ENCODE data around the gene LGALS3BP.
"Not testable (repeated sequence)": the region's sequence is repeated elsewhere in the genome, so short reads cannot be mapped to it uniquely, and the experiment has no call there.

The LGALS3BP gene

GRCh38 chr17:79022507-79022991, 42.8 kb upstream of the LGALS3BP start:
- Histone ChIP-seq H3K4me1 (ENCODE audit: control insufficient read depth, insufficient read depth, low read length) (peaks cover 71% of the 10 kb centered on the region), H3K4me3 (ENCODE audit: low read length) (peak overlapping the region; percentile 90), H3K9ac (ENCODE audit: low read length) (peak overlapping the region; percentile 86), H3K9me3 (ENCODE audit: control insufficient read depth, low read length) (no peaks in the 10 kb centered on the region), H3K36me3 (ENCODE audit: control insufficient read depth, insufficient read depth, low read length, severe bottlenecking) (no peaks in the 10 kb centered on the region), H3K27me3 (replicated peaks; ENCODE audit: control insufficient read depth, insufficient read depth, low read length) (no peaks in the 10 kb centered on the region)
- DNase-seq (ENCODE audit: low read depth) = no peak

DNA sequence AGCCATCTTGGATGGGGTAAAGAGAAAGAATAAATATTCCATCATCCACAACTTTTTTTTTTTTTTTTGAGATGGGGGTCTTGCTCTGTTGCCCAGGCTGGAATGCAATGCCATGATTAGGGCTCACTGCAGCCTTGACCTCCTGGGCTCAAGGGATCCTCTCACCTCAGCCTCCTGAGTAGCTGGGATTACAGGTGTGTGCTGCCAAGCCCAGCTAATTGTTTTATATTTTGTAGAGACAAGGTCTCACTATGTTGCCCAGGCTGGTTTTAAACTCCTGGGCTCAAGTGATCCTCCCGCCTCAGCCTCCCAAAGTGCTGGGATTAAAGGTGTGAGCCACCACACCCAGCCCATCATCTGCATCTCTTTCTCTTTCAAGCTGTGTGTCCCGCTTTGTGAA, 42.2 kb upstream of the LGALS3BP start:
- not testable (repeated sequence) for H3K27me3 ChIP-seq (replicated peaks; ENCODE audit: control insufficient read depth, insufficient read depth, low read length); DNase-seq (ENCODE audit: low read depth)
- H3K4me1 ChIP-seq (ENCODE audit: control insufficient read depth, insufficient read depth, low read length) = peaks cover 65% of the 10 kb centered on the region

DNA sequence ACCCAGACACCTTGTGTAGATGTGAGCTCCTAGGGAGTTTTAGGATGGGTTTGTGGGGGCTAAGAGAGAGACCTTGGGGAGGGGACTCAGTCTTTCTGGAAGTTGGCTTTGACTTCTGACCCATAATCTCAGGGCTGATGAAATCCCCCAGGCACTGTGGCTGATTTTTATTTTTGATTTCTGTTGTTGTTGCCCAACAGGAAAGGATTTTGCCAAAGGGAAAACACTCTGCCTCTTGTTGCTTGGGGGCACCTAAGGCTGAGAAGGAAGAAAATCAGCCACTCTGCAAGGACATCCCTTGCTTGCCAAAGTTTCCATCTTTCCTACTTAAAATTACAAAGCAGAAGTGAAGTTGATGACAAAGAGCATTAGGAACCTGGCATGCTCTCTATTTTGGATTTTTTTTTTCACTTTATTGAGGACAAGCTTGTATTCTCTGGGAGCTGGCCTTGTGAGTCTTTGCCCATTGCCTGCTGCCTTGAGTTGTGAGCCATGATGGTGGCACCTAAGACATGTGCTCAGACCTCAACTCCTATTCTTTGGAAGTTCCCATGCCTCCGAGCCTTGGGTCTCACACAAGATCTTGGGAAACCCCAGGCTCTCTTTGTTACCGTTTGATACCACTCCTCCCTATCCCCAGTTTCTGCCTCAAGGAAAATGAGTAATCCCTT, 41.0 kb upstream of the LGALS3BP start:
- Histone ChIP-seq H3K9ac (ENCODE audit: low read length) (peak overlapping the region; percentile 73), H3K9me3 (ENCODE audit: control insufficient read depth, low read length) (no peaks in the 10 kb centered on the region), H3K36me3 (ENCODE audit: control insufficient read depth, insufficient read depth, low read length, severe bottlenecking) (no peaks in the 10 kb centered on the region), H3K4me3 (ENCODE audit: low read length) (peak overlapping the region; percentile 51), H3K4me1 (ENCODE audit: control insufficient read depth, insufficient read depth, low read length) (peaks cover 55% of the 10 kb centered on the region), H3K27me3 (replicated peaks; ENCODE audit: control insufficient read depth, insufficient read depth, low read length) (no peaks in the 10 kb centered on the region)
- DNase-seq (ENCODE audit: low read depth) = peak; percentile 49

More for the DNA sequence above, 42.2 kb upstream of the LGALS3BP start:
- H3K9ac ChIP-seq (ENCODE audit: low read length) = peak overlapping the region; percentile 27
- not testable (repeated sequence) for H3K9me3 ChIP-seq (ENCODE audit: control insufficient read depth, low read length); H3K36me3 ChIP-seq (ENCODE audit: control insufficient read depth, insufficient read depth, low read length, severe bottlenecking); H3K4me3 ChIP-seq (ENCODE audit: low read length)

- Histone ChIP-seq H3K9ac (ENCODE audit: low read length) (peak overlapping the region; percentile 73), H3K36me3 (ENCODE audit: control insufficient read depth, insufficient read depth, low read length, severe bottlenecking) (no peaks in the 10 kb centered on the region), H3K27me3 (replicated peaks; ENCODE audit: control insufficient read depth, insufficient read depth, low read length) (no peaks in the 10 kb centered on the region), H3K4me1 (ENCODE audit: control insufficient read depth, insufficient read depth, low read length) (peaks cover 47% of the 10 kb centered on the region), H3K9me3 (ENCODE audit: control insufficient read depth, low read length) (no peaks in the 10 kb centered on the region), H3K4me3 (ENCODE audit: low read length) (peak overlapping the region; percentile 51)
- peak; percentile 85 for DNase-seq (ENCODE audit: low read depth)
Observed at GRCh38 chr17:79019632-79020584, 40.2 kb upstream of the LGALS3BP start.

DNA sequence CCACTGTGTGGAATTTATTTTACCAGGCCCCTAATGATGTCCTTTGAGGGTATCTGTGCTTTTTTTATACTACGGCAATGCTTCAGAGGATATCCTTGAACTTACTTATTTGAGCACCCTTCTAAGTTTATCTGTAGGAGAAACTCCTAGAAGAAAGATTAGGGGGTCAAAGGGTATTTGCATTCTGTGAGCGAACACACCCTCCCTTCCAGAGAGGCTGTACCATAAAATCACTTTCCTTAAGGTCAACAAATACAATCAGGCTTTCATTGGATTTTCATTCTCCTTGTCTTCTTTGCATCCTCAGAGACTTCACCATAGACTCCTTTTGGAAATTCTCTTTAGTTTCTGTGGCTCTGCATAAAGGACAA, 39.5 kb upstream of the LGALS3BP start:
- Histone ChIP-seq H3K4me3 (ENCODE audit: low read length) (no peak overlapping the region), H3K9me3 (ENCODE audit: control insufficient read depth, low read length) (no peaks in the 10 kb centered on the region), H3K27me3 (replicated peaks; ENCODE audit: control insufficient read depth, insufficient read depth, low read length) (no peaks in the 10 kb centered on the region), H3K9ac (ENCODE audit: low read length) (peak overlapping the region; percentile 73), H3K4me1 (ENCODE audit: control insufficient read depth, insufficient read depth, low read length) (peaks cover 47% of the 10 kb centered on the region), H3K36me3 (ENCODE audit: control insufficient read depth, insufficient read depth, low read length, severe bottlenecking) (no peaks in the 10 kb centered on the region)
- DNase-seq (ENCODE audit: low read depth) = no peak

GRCh38 chr17:79018370-79018695, 38.6 kb upstream of the LGALS3BP start:
- peaks cover 41% of the 10 kb centered on the region for H3K4me1 ChIP-seq (ENCODE audit: control insufficient read depth, insufficient read depth, low read length)
- H3K9me3 ChIP-seq (ENCODE audit: control insufficient read depth, low read length) = no peaks in the 10 kb centered on the region
- DNase-seq (ENCODE audit: low read depth) = no peak
- H3K4me3 ChIP-seq (ENCODE audit: low read length) = no peak overlapping the region
- no peak overlapping the region for H3K9ac ChIP-seq (ENCODE audit: low read length)
- H3K27me3 ChIP-seq (replicated peaks; ENCODE audit: control insufficient read depth, insufficient read depth, low read length) = no peaks in the 10 kb centered on the region
- no peaks in the 10 kb centered on the region for H3K36me3 ChIP-seq (ENCODE audit: control insufficient read depth, insufficient read depth, low read length, severe bottlenecking)

DNA sequence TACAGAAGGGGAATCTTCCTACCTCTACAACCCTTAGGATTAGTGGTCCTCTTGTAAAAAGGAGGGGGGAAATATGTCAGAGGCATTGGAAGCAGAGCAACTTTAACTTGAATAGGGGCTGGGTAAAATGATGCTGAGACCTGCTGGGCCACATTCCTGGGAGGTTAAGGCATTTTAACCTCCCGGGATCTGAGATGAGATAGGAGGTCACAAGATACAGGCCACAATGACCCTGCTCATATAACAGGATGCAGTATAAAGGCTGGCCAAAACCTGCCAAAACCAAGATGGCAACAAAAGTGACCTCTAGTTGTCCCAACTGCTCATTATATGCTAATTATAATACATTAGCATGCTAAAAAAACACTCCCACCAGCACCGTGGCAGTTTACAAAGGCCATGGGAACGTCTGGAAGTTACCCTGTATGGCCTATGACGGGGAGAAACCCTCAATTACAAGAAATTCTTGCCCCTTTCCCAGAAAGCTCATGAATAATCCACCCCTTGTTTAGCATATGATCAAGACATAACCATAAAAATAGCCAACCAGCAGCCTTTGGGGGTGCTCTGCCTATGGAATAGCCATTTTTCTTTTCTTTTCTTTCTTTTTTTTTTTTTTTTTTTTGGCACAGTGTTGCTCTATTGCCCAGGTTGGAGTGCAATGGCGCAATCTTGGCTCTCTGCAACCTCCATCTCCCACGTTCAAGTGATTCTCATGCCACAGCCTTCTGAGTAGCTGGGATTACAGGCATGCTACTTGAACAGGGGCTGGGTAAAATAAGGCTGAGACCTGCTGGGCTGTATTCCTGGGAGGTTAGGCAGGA, 38.0 kb upstream of the LGALS3BP start:
- Histone ChIP-seq H3K9me3 (ENCODE audit: control insufficient read depth, low read length) (no peaks in the 10 kb centered on the region), H3K9ac (ENCODE audit: low read length) (no peak overlapping the region), H3K27me3 (replicated peaks; ENCODE audit: control insufficient read depth, insufficient read depth, low read length) (no peaks in the 10 kb centered on the region), H3K4me1 (ENCODE audit: control insufficient read depth, insufficient read depth, low read length) (peaks cover 36% of the 10 kb centered on the region), H3K36me3 (ENCODE audit: control insufficient read depth, insufficient read depth, low read length, severe bottlenecking) (no peaks in the 10 kb centered on the region), H3K4me3 (ENCODE audit: low read length) (no peak overlapping the region)
- no peak for DNase-seq (ENCODE audit: low read depth)

DNA sequence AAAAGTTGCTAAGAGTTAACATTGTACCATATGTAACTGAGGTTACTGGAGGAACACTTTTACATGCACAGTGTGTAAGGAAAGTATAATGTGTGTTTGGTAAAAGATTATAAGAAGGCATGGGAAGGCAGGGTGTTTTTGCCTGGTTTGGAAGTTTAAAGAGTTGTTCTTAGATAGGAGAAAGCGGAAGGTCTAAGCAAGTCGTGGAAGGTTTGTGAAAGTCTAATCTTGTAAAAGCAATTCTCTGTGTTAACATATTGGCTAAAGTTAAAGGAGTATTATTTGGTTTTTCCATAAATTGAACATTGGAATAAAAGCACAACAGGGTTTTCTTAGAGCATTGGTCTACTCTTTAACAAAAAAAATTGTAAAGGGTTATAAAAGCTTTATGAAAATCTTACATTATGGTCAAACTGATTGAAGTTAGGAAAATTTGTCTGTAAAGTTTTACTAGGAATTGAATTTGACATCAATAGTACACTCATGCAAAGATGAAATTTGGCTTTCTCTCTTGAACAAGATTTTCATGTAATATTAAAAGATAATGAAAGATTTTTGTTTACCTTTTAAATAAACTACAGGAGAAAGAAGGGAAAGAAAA, 34.5 kb upstream of the LGALS3BP start:
- Histone ChIP-seq H3K4me1 (ENCODE audit: control insufficient read depth, insufficient read depth, low read length) (peaks cover 10% of the 10 kb centered on the region), H3K27me3 (replicated peaks; ENCODE audit: control insufficient read depth, insufficient read depth, low read length) (no peaks in the 10 kb centered on the region), H3K9me3 (ENCODE audit: control insufficient read depth, low read length) (no peaks in the 10 kb centered on the region), H3K9ac (ENCODE audit: low read length) (no peak overlapping the region), H3K36me3 (ENCODE audit: control insufficient read depth, insufficient read depth, low read length, severe bottlenecking) (no peaks in the 10 kb centered on the region), H3K4me3 (ENCODE audit: low read length) (no peak overlapping the region)
- DNase-seq (ENCODE audit: low read depth) = no peak

- Histone ChIP-seq H3K9ac (ENCODE audit: low read length) (no peak overlapping the region), H3K4me3 (ENCODE audit: low read length) (no peak overlapping the region), H3K9me3 (ENCODE audit: control insufficient read depth, low read length) (no peaks in the 10 kb centered on the region), H3K27me3 (replicated peaks; ENCODE audit: control insufficient read depth, insufficient read depth, low read length) (no peaks in the 10 kb centered on the region), H3K4me1 (ENCODE audit: control insufficient read depth, insufficient read depth, low read length) (peaks cover 19% of the 10 kb centered on the region), H3K36me3 (ENCODE audit: control insufficient read depth, insufficient read depth, low read length, severe bottlenecking) (no peaks in the 10 kb centered on the region)
- DNase-seq (ENCODE audit: low read depth) = no peak
Observed at GRCh38 chr17:79012563-79013134, 32.9 kb upstream of the LGALS3BP start.

- no peaks in the 10 kb centered on the region for H3K9me3 ChIP-seq (ENCODE audit: control insufficient read depth, low read length)
- no peaks in the 10 kb centered on the region for H3K36me3 ChIP-seq (ENCODE audit: control insufficient read depth, insufficient read depth, low read length, severe bottlenecking)
- H3K4me3 ChIP-seq (ENCODE audit: low read length) = no peak overlapping the region
- no peaks in the 10 kb centered on the region for H3K27me3 ChIP-seq (replicated peaks; ENCODE audit: control insufficient read depth, insufficient read depth, low read length)
- no peak for DNase-seq (ENCODE audit: low read depth)
- H3K9ac ChIP-seq (ENCODE audit: low read length) = no peak overlapping the region
- peaks cover 28% of the 10 kb centered on the region for H3K4me1 ChIP-seq (ENCODE audit: control insufficient read depth, insufficient read depth, low read length)
Observed at GRCh38 chr17:79011451-79012147, 31.9 kb upstream of the LGALS3BP start.
